ENCODE measurements around the gene FBXL7. TPM values are rescaled to one million over a fixed set of nuclear protein-coding genes. Genes with fewer than 3 reads are reported as not detected.

Gene FBXL7
- total RNA-seq, 1 experiment from 2014 or later = 5.0 TPM

DNA sequence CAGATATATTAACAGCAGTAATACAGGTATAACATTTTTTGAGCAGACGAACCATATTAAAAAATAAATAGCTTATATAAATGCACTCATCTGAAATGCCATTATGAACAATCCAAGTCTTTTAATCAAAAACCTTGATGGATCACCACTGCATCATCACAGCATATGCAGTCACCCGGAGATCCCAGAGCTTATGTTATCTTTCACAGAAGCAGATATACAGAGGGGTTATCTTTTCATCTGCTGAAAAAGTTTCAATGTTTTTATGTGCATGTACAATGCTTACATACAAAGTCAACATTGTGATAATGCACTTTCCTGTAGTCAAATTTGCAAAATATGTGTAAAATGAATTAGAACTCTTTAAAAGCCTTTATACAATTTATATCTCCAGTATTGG, 211.9 kb downstream of the FBXL7 start:
- no peak for DNase-seq (ENCODE audit: low spot score)

DNA sequence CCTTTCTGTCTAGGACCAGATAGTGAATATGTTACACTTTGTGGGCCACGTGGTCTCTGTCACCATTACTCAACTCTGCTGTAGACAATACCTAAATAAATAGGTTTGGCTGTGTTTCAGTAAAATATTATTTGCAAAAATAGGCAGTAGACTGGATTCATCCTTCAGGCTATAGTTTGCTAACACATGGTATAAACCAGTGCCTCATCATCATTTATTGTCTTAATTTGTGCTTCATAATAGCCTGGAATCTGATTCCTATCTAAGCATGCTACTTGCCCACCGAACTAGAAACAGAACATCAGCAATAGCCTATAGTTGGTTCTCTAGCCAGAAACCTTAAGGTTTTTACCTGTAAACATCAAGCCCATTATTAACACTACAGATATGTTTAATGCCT, 215.6 kb downstream of the FBXL7 start:
- no peak for DNase-seq (ENCODE audit: low spot score)

DNA sequence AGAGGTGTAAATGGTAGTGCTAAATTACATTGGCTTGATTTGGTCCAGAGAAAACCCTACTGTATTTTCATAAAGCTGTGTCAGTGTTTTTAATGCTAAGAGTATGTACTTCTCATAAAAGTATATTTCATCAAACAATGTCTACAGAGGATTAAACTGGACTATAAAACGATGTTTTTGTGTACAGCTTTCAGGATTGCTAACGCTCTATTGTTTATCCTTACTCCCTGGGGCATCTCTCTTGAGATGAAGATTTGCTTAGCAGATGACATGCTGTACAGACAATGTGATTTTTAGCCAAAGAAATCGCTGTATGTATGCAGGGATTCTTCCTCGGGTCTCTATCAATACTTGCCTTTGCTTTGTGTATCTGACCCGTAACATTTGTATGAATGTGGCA, 216.0 kb downstream of the FBXL7 start:
- DNase-seq (ENCODE audit: low spot score) = no peak

DNA sequence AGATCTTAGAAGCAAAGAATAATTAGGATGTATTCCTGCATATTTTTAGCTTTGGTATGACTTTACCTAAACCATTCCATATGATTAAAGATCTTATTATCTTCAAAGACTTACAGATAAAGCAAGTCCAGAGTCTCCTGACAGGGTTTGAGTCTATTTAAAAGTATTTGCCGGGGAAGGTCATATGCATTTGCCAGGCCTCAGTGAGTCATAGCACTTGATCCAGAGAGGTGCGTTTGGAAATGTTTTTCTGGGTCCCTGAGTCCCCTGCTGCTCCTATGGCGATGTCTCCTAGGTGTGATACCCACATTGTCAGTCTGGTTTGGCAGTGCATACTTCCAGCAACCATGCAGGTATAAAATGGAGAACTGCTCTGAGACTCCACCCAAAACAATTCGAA, 217.0 kb downstream of the FBXL7 start:
- DNase-seq (ENCODE audit: low spot score) = no peak

DNA sequence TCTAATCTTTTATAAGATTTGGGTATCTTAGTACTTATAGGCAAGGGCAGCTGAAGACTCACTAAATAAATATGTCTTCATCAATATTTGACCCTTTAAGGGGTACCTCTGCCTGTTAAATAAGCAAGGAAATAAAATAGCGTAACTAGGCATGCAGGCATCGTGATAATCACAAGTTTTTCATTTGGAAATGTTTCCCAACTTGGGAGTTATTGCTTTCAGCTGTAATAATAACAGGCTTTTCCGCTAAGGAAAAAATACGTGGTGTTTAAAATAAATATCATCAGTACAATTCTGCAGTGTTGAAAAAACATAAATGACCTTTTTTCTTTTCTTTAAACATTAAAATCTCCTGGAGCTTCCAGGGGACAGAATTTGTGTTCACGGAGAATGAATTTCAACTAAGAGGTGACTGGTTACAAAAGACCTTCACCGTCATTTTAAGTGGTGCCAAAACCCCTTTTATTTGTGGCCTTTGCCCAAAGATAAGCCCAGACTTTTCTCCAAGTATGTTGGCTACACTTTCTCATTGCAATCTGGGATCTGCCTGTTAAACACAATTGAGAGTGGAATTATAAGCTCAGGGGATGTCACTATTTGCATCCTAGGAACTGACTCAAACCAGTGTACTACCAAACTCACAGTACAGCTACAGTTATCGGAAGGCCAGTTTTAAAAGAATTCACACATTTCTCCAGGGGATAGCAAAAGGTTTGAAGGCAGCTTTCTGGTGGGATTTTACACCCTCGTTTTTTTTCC, 218.6 kb downstream of the FBXL7 start:
- no peak for DNase-seq (ENCODE audit: low spot score)

DNA sequence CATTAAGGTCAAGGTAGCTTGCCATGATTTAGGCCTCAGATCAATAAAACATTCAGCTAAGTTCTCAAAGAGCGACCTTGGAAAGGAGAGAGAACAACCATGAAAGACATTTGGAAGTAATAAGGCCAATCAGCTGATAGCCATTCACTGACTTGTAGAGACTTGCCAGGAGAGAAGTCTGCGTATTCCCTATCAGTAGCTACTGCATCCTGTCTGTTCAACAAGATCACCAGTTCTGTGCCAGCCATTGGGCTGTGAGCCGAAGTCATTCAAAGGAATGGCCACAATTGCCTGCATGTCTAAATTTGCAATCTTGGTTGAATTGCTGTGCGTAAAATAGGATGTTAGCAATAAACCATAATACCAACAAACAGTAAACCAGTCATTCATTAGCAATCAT, 219.8 kb downstream of the FBXL7 start:
- DNase-seq (ENCODE audit: low spot score) = no peak

DNA sequence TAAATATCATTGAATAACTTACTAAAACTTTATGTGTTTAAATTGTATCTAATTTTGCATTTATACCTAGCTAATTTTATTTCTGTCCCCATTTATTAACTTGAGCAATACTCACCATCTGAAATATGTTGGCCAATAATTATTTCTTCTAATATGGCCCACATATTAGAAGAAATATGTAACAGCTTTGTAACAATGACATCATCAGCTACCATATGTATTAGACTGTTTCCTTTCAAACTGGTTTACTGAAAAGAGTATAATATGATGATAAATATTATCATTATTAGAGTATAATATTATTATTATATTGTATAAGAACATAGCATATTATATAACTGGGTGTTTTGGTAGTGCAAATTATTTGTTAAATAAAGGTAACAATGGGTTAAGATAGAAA, 220.5 kb downstream of the FBXL7 start:
- no peak for DNase-seq (ENCODE audit: low spot score)

DNA sequence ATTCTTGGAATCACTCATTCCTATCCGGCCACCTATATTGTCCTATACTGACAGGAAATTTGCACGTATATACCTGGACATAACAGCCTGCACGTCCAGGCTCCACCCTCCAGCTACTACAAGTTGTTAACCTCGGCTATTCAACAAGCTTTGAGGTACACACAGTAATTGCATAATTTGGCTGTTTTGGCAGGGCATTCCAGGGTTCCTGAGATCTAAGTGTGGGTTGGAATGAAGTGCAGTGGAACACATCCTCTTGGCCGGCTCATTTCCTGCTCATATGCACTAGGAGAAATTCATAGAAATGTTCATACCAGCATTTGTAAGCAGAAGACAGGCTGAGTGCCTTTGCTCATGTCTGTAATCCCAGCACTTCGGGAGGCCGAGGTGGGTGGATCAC, 222.3 kb downstream of the FBXL7 start:
- DNase-seq (ENCODE audit: low spot score) = no peak

DNA sequence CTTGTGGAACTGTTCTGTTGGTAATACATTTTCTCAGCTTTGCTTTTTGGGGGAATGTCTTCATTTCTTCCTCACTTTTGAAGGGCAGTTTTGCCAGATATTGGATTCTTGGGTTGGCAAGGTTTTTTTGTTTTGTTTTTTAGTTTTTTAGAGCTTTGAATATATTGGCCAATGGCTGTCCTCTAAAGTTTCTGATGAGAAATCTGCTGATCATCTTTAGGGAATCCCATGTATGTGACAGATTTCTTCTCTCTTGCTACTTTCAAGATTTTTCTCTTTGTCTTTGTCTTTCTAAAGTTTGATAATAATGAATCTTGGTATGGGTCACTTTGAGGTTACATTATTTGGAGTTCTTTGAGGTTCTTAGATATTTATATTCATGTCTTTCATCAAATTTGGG, 227.4 kb downstream of the FBXL7 start:
- DNase-seq (ENCODE audit: low spot score) = no peak

DNA sequence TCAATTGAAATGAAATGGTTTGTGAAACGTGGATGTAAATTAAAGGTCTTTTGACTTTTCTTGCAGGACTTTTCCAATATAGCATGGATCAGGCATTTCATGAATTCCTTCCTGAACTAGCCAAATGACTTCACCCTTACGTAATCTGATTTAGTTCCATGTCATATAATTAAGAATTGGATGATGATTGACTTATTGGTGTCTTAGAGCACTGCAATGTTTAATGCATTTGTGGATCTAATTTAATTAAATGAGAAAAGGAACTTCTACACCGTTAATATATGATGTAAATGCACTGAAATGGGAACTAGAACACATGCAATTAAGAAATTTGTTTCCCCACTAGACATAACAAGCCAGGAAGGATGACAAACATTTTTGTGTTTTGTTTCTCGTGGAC, 228.8 kb downstream of the FBXL7 start:
- DNase-seq (ENCODE audit: low spot score) = no peak

DNA sequence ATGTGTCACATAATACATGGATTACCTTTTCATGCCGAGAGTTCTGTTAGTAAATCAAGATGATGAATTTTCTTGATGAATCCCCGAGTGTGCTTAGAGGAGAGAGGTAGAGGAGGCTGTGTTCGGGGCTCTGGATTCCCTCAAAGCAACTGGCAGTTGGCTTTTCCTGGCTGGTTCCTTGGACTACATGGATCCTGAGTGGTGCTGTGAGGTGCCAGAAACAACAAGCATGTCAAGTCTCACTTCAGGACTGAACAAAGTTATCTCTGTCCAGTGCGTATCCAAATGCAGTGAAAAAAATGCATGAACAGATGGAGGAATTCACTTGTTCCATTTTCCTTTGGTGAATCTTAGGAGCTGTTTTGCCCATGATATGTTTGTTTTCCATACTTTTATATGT, 231.7 kb downstream of the FBXL7 start:
- no peak for DNase-seq (ENCODE audit: low spot score)

DNA sequence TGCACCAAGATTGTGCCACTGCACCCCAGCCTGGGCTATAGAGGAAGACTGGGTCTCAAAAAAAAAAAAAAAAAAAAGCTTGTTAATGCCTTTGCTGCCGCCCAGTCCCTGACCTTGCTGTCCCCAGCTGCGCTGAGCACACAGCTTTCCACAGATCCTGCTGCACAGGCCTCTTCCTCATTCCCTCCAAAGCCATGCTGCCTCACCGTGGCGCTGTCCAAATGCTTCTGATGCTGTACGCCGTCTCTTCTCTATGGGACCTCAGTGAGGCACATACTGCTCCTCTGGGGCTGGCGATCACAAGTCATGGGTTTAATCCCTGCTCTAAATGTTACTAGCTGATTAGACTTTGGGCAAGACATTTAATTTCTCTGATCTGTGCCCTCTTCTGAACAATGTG, 234.1 kb downstream of the FBXL7 start:
- no peak for DNase-seq (ENCODE audit: low spot score)

DNA sequence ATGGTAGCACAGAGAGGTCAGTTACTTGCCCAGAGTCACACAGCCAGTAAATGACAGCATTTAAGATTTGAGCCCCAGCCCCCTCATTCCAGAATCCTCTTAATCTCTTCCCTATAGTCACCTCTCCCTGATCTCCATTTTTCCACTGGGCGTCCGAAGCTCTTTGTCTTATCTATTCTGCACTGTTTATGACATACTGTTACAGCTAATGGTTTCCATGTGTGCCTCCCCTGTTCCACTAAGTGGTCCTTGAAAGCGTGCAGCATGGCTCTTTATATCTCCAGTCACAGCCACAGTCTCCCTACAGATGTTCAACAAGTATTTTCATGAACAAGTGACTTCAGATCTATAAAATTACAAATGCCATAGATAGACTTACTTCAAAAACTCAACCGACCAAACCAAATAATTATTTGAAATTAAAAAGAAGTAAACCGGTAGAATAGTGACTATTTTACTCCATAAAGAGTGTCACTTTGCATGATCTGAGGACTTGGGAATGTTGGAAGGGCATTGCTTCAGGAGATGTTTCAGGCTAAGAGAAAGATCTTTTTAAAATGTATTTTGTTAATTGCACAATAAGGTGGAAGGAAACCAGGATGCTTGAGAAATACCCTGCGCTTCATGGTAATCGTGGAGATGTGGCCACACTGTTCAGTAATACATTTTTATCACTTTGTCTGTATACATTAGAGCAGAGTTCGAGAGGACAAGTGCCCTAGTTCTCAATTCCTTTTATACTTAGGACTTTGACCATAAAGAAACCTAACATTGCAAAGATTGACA, 237.2 kb downstream of the FBXL7 start:
- DNase-seq (ENCODE audit: low spot score) = no peak

DNA sequence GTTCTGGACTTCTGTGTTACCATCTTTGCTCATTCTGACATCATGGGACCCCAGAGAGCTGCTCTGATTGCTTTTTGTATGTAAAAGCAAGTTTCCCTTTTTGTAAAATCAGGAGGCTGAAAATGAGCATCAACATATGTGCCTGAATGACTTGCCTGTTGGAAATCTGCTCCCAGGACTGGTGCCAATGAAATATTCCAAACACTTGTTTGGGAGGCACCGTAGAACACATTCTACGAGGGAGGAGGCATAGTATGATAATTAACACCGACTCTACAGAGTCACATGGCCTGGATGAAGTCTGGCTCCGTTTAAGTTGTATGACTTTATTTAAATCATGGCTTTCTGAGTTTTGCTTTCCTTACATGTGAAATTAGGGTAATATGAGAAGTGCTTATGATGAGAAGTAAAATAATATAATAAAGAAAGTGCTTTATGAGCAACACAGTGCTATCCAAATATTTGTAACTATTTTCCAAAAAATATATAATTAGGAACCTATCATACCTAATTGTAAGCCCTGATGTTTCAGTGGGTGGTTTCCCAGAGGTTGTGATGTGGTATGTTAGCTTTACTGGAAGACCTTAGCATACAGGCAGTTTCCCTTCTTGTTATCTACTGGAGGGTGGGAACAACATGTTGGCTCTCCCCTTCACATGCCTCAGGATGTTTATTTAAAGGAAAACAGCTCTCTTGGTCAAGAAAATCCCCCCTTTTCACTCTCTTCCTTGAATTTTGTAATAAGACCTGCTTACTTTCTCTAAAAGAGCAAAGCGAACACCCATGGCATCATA, 238.1 kb downstream of the FBXL7 start:
- DNase-seq (ENCODE audit: low spot score) = no peak

DNA sequence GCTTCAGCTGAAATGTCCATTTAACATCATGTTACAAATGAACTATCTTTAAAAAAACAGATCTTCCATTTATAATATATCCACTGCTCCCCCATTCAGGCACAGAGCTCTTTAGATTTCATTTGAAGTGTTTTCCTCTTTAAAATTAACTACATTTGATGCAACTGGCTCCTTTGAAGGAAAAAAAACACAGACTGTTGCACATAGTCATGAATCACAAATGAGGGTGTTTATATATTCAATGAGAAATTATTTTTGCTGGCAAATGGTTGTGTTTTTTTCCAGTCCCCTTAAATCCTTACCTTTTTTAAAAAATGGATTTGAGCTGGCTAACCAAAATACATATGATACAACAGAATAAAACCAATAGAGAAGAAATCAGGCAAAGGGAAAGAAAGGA, 240.4 kb downstream of the FBXL7 start:
- DNase-seq (ENCODE audit: low spot score) = no peak

DNA sequence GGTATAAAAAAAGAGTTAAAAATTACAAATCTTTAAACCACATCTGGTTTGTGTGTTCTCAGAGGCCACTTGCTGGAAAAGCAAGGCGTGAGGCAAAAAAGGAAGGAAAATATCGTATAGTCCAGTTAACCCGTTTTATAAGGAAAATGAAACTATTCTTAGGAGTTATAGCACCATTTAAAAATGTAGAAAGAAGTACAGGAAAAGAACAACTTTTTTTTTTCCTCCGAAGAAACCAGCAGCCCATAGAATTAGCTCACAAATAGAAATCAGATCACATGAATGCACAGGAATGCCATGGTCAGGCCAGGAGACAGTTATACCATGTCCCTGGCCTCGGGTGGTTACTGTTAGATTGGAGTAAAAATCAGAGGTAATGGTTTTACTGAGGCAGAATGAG, 241.6 kb downstream of the FBXL7 start:
- no peak for DNase-seq (ENCODE audit: low spot score)

DNA sequence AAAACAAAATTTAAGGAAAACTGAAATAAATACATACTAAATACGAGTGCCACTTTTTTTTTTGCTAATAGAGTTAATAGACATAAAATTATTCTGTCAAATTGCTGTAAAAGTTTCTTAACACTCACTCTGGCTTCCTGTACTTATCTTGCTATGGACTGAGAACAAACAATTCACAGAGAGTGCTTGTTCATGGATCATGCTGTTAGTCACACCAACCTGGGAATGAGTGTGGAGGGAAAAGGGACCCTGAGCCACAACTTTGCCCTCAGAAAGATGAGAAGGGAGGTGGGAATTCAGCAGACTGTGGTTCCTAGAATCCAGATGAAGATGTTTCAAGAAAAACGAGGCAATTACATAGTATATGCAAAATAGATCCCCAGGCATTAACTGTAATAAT, 246.9 kb downstream of the FBXL7 start:
- no peak for DNase-seq (ENCODE audit: low spot score)

DNA sequence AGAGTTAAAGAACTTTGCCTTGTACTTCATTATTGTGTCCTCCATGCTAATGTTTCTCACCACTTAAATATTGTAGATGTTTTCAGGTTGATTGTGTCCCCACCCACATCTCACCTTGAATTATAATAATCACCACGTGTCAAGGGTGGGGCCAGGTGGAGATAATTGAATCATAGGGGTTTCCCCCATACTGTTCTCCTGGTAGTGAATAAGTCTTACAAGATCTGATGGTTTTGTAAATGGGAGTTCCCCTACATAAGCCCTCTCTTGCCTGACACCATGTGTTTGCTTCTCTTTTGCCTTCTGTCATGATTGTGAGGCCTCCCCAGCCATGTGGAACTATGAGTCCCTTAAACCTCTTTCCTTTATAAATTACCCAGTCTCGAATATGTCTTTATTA, 248.3 kb downstream of the FBXL7 start:
- no peak for DNase-seq (ENCODE audit: low spot score)

DNA sequence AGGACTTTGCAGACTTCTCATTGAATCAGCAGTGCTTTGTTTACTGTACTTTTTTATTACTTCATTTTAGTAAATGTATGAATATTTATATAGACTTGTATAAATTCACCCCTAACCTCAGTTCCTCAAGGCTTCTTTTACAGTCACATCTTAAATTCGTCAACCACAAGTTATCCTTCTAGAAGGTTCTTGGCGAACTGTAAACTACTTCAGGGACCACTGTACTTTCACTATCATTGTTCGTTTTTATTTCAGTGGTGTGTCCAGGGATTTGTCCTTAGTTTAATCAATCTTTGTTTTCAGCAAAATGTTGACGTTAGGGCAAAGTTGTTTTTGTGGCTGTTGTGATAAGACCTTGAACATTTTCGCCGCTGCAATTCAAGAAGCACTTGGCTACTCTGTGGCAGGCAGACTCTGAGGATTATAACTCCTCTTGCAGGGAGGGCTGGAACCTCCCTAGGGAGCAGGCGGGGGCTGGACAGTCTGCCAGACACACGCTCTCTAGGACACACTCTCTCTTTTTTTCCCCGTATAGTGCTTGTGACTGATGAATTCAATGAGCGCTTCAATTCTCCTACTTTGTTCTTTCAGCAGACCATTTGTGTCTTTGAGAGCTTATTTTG, 252.8 kb downstream of the FBXL7 start:
- DNase-seq (ENCODE audit: low spot score) = no peak

DNA sequence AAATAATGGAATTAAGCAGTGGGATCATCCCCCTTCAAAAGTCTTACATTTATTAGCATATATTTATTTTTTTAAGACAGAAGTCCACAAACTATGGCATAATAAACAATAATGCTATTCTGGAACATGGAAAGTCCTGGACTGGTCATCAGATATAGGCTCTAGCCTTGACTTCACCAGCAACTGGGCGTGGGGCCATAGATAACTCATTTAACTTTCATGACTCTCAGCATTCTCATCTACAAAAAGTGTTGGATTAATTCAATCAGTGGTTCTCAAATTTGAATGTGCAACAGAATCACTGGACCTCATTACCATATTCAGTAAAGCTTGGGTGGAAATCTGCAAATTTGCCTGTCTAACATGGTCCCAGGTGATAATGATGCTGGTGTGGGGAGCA, 253.8 kb downstream of the FBXL7 start:
- no peak for DNase-seq (ENCODE audit: low spot score)

DNA sequence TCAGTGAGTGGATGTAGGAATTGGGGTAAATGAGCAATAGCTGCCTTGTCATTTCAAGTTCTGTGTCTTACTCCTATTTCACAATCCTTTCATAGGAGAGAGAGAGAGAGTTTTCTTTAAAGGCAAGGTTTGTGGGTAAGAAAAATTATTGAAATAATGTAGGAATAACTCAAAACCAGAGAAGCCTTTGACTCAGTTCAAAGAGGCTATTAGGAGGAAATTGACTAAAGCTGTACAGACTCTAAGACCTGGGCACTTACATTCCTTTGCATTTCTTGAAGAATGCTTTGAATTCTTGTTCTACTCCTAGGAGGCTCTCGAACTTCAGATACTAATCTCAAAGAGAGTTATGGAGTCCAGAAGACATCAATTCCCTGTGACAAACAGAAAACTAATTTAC, 257.1 kb downstream of the FBXL7 start:
- no peak for DNase-seq (ENCODE audit: low spot score)

DNA sequence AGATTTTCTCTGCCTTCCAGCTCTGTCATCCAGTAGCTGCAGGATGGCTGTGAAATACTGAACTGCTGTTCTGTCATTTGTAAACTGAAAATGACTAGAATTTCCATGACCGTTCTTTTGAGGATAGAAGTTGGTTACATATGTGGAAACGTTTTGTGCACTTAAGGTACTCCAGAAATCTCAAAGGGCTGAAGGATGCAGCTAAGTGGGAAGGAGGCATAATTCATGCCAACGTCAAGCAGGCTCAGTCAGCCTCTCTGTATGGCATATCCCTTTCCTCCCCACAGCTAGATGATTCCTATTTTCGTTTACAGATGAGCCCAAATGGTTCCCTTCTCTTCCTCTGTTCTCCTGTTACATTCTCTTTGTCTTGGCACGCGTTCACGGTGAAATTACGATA, 257.6 kb downstream of the FBXL7 start:
- DNase-seq (ENCODE audit: low spot score) = no peak
